T-helper 17 cell (primary cell): ENCODE data around the gene TTLL10. TPM values are rescaled to one million over a fixed set of nuclear protein-coding genes. Genes with fewer than 3 reads are reported as not detected.
A peak's percentile ranks its signal among the peaks of the same experiment; 100 is the strongest.
"Not testable (repeated sequence)": the region's sequence is repeated elsewhere in the genome, so short reads cannot be mapped to it uniquely, and the experiment has no call there.

Experiments
- ATAC-seq: fragments of 150-1000 bp; cut with Tn5 transposase; 2 replicates; pipeline ENCODE4 v1.10.0; 2021; ENCODE audit warnings: mild to moderate bottlenecking, moderate library complexity
- DNase-seq, 3 donors: peaks; one replicate each; pipeline versions ENCODE4 v3.0.0 to v3.0.0-alpha.2; 2020 to 2021
- H3K9me3 ChIP-seq: one replicate; pipeline ENCODE4 v1.7.0; 2013; ENCODE audit warnings: low read length, mild to moderate bottlenecking; ENCODE audit not compliant: control insufficient read depth, poor library complexity, severe bottlenecking
- H3K27ac Mint-ChIP-seq: one replicate; pipeline ENCODE4 v1.8.0; 2022; ENCODE audit warnings: mild to moderate bottlenecking, moderate library complexity, mixed read lengths
- H3K27me3 Mint-ChIP-seq: one replicate; pipeline ENCODE4 v1.8.0; 2022; ENCODE audit warnings: mixed read lengths
- H3K36me3 Mint-ChIP-seq: one replicate; pipeline ENCODE4 v1.8.0; 2022; ENCODE audit warnings: low read depth, mixed read lengths
- H3K4me1 Mint-ChIP-seq: one replicate; pipeline ENCODE4 v1.8.0; 2022; ENCODE audit warnings: mild to moderate bottlenecking, mixed read lengths
- H3K4me3 Mint-ChIP-seq: one replicate; pipeline ENCODE4 v1.8.0; 2022; ENCODE audit warnings: mild to moderate bottlenecking, moderate library complexity, mixed read lengths
- total RNA-seq, 4 donors: library from RNA in 2 of 4; stranded (reverse) in 2 of 4; gene quantifications; one replicate each; pipeline ENCODE4 v1.2.3 and lab custom pipeline; 2022 to 2026

TTLL10 gene
- total RNA-seq, 2 donors from 2014 or later: 0.86 to 2.5 TPM

DNA sequence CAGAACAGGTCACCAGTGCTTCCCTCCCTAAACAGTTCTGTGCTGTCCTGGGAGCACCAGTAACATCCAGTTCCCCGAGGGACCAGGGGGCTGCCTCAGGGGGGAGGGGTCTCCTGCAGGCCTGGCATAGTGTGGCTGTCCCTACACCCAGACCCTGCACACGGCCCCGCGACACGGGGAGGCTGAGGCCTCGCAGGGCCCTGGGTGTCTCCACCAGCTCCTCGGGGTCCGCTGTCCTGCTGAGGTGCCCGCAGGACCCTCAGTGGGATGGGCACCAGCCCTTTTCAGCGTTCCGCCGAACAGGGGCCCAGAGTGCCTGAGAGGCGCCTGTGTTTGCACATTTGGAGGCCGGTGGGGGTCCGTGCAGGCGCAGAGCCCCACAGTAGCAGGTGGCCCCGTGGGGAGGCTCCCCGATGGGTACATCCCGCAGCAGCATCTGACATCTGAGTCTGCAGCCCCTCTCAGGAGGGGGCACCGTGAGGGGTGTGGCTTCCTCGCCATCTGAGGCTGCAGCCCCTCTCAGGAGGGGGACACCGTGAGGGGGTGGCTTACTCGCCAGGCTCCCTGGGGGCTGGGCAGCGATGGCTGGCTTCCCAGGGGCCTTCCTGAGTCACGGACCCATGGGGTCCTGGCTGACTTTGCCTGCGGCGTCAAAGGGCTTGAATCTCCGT is 39.2 kb upstream of the TTLL10 start:
- H3K27me3 Mint-ChIP-seq: no peaks in the 10 kb centered on the region
- DNase-seq (no peak), ATAC-seq (no peak)
- peaks cover 14% of the 10 kb centered on the region for H3K4me1 Mint-ChIP-seq
- H3K27ac Mint-ChIP-seq: no peak overlapping the region
- H3K9me3 ChIP-seq: no peaks in the 10 kb centered on the region
- H3K36me3 Mint-ChIP-seq: no peaks in the 10 kb centered on the region
- no peak overlapping the region for H3K4me3 Mint-ChIP-seq

DNA sequence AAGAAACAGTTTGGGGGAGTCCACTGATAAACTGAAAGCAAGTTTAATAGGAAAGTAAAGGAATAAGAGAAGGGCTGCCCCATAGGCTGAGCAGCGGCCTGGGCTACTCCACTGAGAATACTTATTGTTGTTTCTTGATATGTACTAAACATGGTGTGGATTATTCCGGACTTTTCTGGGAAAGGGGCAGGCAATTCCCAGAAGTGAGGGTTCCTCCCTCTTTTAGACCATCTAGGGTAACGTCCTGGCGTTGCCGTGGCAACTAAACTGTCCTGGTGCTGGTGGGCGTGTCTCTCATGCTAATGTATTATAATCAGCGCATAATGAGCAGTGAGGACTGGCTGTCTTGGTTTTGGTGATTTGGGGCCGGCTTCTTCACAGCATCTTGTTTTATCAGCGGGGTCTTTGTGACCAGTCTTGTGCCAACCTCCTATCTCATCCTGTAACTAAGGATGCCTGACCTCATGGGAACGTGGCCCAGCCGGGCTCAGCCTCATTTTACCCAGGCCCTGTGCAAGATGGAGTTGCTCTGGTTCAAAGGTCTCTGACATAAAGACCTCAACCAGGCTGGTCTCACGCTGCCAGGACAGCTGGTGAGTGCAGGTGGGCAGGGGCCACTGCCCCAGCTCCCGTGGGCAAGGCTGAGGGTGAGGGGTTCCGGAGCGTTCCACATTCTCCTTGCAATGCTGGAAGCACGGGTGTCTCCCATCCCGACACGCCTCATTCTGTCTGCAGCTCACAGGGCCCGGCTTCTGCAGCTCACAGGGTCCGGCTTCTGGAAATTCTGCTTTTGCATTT is 38.1 kb upstream of the TTLL10 start:
- Mint-ChIP-seq H3K4me1 (peaks cover 14% of the 10 kb centered on the region), H3K4me3 (peak overlapping the region; percentile 19), H3K27ac (peak overlapping the region; percentile 57)

GRCh38 chr1:1136547-1137230 is 37.0 kb upstream of the TTLL10 start:
- DNase-seq (peak in 1 of 3 donors; percentile 24), ATAC-seq (peak; percentile 43)
- Mint-ChIP-seq H3K4me1 (peaks cover 16% of the 10 kb centered on the region), H3K27ac (peak overlapping the region; percentile 68), H3K36me3 (no peaks in the 10 kb centered on the region), H3K4me3 (peak overlapping the region; percentile 70), H3K27me3 (no peaks in the 10 kb centered on the region)
- no peaks in the 10 kb centered on the region for H3K9me3 ChIP-seq

More for the DNA sequence above, 38.1 kb upstream of the TTLL10 start:
- DNase-seq: no peak
- no peaks in the 10 kb centered on the region for H3K27me3 Mint-ChIP-seq
- H3K36me3 Mint-ChIP-seq: no peaks in the 10 kb centered on the region
- H3K9me3 ChIP-seq: no peaks in the 10 kb centered on the region
- ATAC-seq: no peak

- Mint-ChIP-seq H3K27ac (peak overlapping the region; percentile 68), H3K36me3 (no peaks in the 10 kb centered on the region), H3K27me3 (no peaks in the 10 kb centered on the region), H3K4me1 (peaks cover 21% of the 10 kb centered on the region), H3K4me3 (peak overlapping the region; percentile 81)
- DNase-seq: peak; percentile 67 to 73 (median 70)
- peak; percentile 94 for ATAC-seq
- H3K9me3 ChIP-seq: no peaks in the 10 kb centered on the region
Measured at GRCh38 chr1:1137256-1138045, 36.2 kb upstream of the TTLL10 start.

DNA sequence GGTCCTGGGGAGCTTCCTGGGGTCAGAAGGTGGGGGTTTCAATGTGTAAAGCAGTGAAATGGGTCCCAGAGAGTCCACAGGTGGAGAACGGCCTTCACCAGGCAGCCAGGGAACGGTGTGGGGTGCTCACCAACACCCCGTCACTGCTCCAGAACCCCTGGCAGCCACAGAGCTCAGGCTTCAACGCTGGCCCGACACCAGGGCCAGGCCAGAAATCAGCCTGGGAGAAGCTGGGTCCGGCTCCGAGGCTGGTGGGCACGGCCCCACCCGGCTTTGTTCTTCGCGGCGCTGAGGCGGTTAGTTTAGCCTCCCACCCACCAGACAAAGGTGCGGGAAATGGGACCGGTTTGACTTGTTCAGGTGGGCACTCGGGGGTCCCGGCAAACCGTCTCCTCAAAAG is 33.0 kb upstream of the TTLL10 start:
- H3K4me3 Mint-ChIP-seq: no peak overlapping the region
- no peaks in the 10 kb centered on the region for H3K9me3 ChIP-seq
- ATAC-seq (no peak), DNase-seq (no peak)
- H3K27ac Mint-ChIP-seq: no peak overlapping the region
- no peaks in the 10 kb centered on the region for H3K27me3 Mint-ChIP-seq
- H3K4me1 Mint-ChIP-seq: peaks cover 31% of the 10 kb centered on the region
- H3K36me3 Mint-ChIP-seq: no peaks in the 10 kb centered on the region

DNA sequence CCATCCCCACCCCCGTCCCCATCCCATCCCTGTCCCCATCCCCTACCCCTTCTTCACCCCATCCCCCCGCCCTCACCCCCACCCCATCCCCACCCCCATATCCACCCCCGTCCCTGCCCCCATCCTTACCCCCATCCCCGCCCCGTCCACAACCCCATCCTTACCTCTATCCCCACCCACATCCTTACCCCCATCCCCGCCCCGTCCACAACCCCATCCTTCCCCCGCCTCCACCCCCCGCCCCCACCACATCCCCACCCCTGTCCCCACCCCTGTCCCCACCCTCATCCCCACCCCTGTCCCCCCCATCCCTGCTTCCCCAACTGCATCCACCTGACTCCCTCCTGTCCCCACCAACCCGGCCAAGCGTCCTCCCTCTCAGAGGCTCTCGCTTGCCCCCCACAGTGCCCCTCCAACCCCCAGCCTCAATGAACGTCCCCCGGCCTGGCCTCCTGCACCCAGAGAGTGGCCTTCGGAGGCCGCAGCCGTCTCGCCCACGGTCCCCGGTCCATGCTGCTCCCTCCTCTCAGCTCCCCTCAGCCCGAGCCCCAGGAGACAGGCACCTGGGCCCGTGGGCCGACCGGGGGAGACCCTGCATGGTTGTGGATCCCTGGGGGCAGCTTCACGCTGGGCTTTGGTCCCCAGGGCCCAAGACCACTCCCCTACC is 32.3 kb upstream of the TTLL10 start:
- H3K27me3 Mint-ChIP-seq: no peaks in the 10 kb centered on the region
- H3K4me1 Mint-ChIP-seq: peaks cover 27% of the 10 kb centered on the region
- DNase-seq (no peak), ATAC-seq (no peak)
- peak overlapping the region; percentile 79 for H3K27ac Mint-ChIP-seq
- H3K9me3 ChIP-seq: no peaks in the 10 kb centered on the region
- no peaks in the 10 kb centered on the region for H3K36me3 Mint-ChIP-seq
- peak overlapping the region; percentile 39 for H3K4me3 Mint-ChIP-seq

- Mint-ChIP-seq H3K4me3 (peak overlapping the region; percentile 39), H3K4me1 (peaks cover 26% of the 10 kb centered on the region), H3K36me3 (no peaks in the 10 kb centered on the region), H3K27me3 (no peaks in the 10 kb centered on the region), H3K27ac (peak overlapping the region; percentile 79)
- DNase-seq (no peak), ATAC-seq (no peak)
- no peaks in the 10 kb centered on the region for H3K9me3 ChIP-seq
Measured at GRCh38 chr1:1141911-1142250, 31.8 kb upstream of the TTLL10 start.

DNA sequence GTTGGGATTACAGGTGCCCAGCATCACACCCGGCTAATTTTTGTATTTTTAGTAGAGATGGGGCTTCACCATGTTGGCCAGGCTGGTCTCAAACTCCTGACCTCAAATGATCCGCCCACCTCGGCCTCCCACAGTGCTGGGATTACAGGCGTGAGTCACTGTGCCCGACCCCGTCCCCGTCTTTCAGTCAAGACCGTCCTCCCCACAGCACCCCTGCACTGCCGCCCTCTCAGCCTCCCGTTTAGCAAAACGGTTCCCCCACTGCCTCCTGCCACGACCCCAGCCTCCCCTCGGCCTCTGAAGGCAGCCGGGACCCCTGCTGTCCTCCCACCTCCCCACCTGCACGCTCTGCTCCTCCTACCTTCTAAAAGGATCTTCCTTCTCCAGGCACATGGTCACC is 31.3 kb upstream of the TTLL10 start:
- not testable (repeated sequence) for DNase-seq, H3K9me3 ChIP-seq, H3K27me3 Mint-ChIP-seq, ATAC-seq, H3K36me3 Mint-ChIP-seq
- peak overlapping the region; percentile 79 for H3K27ac Mint-ChIP-seq
- peak overlapping the region; percentile 39 for H3K4me3 Mint-ChIP-seq
- peaks cover 25% of the 10 kb centered on the region for H3K4me1 Mint-ChIP-seq

GRCh38 chr1:1142844-1143243 is 30.8 kb upstream of the TTLL10 start:
- no peak overlapping the region for H3K4me3 Mint-ChIP-seq
- H3K27me3 Mint-ChIP-seq: no peaks in the 10 kb centered on the region
- no peak for ATAC-seq
- no peak for DNase-seq
- H3K27ac Mint-ChIP-seq: peak overlapping the region; percentile 79
- no peaks in the 10 kb centered on the region for H3K9me3 ChIP-seq
- peaks cover 23% of the 10 kb centered on the region for H3K4me1 Mint-ChIP-seq
- H3K36me3 Mint-ChIP-seq: no peaks in the 10 kb centered on the region

- Mint-ChIP-seq H3K4me3 (peak overlapping the region; percentile 62), H3K4me1 (peaks cover 23% of the 10 kb centered on the region), H3K27me3 (no peaks in the 10 kb centered on the region), H3K27ac (peak overlapping the region; percentile 79), H3K36me3 (no peaks in the 10 kb centered on the region)
- ATAC-seq: no peak
- H3K9me3 ChIP-seq: no peaks in the 10 kb centered on the region
- DNase-seq: no peak
Measured at GRCh38 chr1:1143636-1144035, 30.0 kb upstream of the TTLL10 start.

GRCh38 chr1:1144122-1144842 is 29.4 kb upstream of the TTLL10 start:
- Mint-ChIP-seq H3K4me1 (peaks cover 21% of the 10 kb centered on the region), H3K27ac (peak overlapping the region; percentile 79), H3K4me3 (peak overlapping the region; percentile 62), H3K27me3 (no peaks in the 10 kb centered on the region), H3K36me3 (no peaks in the 10 kb centered on the region)
- DNase-seq (peak in 2 of 3 donors; percentile 40 to 51), ATAC-seq (peak; percentile 95)
- H3K9me3 ChIP-seq: no peaks in the 10 kb centered on the region
